AG20443 (cell line): ENCODE data around the gene DEFB124.
A peak's percentile ranks its signal among the peaks of the same experiment; 100 is the strongest.
"Not testable (repeated sequence)": the region's sequence is repeated elsewhere in the genome, so short reads cannot be mapped to it uniquely, and the experiment has no call there.

Experiments
- DNase-seq: peaks from one replicate; pipeline ENCODE4 v3.0.0; 2012; ENCODE audit warnings: low spot score, mixed read lengths

Gene DEFB124

DNA sequence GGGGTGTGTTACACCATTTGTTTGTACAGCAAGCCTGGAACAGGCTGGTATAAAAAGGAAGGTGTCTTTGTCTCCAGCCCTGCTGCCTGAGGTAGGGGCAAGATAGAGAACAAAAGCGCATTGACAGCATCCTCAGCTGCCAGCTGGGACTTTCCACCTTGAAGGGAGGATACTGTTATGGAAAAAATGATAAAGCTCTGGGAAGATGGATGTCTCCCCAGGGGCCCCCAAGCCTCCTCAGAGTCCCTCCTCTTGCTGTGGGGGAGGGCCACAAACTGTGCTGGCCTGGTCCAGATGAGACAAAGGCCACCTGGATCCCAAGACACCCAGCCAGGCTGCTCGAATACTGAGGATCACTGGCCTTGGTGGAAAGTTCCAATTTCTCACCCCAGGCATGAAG, 13.2 kb upstream of the DEFB124 start:
- no peak for DNase-seq

DNA sequence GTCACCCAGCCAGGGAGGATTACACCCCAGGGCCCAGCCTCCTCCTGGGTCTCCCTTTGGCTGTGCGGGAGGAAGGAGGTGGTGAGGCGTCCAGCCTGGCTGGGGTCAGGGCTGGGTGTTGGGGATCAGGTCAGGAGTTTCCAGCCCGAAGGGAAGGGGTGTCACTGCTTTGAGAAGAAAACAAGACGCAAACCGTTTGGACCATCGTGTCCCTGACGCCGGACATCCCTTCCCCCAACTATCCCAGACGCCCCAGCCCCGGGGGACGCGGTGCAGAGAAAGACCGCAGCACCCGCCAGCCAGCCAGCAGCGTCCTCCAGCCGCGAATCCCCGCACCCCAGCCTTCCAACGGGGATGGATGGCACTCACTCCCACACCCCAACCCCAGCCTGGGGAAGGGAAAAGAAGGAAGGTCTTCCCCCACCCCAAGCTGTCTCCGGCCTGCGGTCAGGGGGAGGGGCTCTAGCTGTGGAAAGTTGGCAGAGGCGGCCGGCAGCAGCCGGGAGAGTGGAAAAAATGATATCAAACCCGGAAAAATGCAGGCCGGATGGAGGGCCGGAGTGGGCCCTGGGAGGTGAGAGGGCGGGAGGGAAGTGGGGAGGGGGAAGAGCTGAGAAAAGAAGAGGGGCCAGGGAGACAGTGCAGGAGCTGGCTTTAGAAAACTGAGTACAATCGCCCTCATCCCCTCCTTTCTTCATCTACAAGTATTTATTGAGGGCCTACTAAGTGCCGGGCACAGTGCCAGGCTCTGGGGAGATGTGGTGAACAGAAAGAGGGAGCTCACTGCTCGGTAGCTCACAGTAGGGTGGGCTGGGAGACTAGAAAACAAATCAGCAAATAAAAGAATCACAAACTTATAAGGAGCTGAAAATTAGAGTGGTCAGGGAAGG, 10.8 kb upstream of the DEFB124 start:
- DNase-seq, result peak; percentile 82

DNA sequence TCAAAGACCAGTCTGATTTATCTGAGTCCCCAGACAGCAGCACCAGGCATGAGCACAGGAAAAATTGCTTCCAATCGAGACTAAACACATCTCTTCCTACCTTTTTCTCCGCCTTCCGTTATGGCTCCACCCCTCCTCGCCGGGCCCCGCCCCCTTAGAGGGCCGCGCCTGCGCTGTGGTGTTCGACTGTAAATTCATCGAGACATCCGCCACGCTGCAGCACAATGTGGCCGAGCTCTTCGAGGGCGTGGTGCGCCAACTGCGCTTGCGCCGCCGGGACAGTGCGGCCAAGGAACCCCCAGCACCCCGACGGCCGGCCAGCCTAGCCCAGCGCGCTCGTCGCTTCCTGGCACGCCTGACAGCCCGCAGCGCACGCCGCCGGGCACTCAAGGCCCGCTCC, 9.1 kb upstream of the DEFB124 start:
- DNase-seq, result peak; percentile 83

- no peak for DNase-seq
These were observed 1.8 kb upstream of the DEFB124 start for GRCh38 chr20:31476643-31477215.

GRCh38 chr20:31476294-31476585, 1.3 kb upstream of the DEFB124 start:
- DNase-seq, result no peak

- DNase-seq, result peak; percentile 29
These were observed 756 bp upstream of the DEFB124 start for GRCh38 chr20:31475472-31476293.

DNA sequence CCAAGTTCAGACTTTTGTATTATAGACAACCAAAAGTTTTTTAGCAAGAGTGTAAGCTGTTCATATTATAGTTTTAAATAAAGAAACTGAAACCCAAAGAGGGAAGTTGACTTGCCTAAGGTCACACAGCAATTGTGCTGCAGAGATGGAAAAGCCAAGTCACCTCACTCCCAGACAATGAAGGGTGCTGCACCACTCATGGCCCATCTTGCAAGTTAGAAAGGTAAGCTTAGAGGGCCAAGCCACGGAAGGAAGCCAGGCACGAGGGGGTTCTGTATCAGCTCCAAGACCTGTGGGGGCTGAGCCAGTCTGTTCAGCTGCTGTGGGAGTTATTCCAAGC, 860 bp downstream of the DEFB124 start:
- DNase-seq, result no peak

DNA sequence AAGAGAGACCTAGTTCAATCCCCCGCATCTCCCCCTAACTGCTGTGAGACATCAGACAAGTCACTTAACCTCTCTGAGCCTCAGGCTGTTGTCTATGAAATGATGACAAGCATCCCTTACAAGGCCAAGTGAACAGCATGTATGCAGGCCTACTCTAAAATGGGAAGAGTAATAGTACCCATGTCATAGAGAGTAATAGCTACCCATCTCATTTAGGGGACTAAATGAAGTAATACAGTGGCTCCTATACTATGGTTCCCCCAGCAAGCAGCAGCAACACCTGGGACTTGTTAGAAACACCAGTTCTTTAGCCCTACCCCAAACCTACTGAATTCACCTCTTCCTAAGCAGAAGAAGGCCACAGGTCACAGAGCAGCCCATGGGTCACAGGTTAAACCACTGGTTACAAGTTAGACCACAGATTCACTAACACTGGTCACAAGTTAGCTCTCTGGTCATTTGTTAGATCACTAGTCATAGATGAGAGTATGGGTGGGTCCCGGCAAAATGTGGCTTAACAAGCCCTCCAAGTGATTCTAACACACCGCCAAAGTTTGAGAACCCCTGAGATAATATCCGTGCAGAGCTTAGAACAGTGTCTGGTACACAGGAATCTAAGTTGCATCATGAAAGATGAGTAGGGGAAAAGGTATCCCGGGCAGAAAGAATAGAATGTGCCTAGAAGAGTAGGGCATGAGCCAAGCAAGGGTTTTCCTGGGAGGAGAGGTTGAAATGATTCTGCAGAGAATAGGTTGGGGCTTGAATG, 1.4 kb downstream of the DEFB124 start:
- no peak for DNase-seq

DNA sequence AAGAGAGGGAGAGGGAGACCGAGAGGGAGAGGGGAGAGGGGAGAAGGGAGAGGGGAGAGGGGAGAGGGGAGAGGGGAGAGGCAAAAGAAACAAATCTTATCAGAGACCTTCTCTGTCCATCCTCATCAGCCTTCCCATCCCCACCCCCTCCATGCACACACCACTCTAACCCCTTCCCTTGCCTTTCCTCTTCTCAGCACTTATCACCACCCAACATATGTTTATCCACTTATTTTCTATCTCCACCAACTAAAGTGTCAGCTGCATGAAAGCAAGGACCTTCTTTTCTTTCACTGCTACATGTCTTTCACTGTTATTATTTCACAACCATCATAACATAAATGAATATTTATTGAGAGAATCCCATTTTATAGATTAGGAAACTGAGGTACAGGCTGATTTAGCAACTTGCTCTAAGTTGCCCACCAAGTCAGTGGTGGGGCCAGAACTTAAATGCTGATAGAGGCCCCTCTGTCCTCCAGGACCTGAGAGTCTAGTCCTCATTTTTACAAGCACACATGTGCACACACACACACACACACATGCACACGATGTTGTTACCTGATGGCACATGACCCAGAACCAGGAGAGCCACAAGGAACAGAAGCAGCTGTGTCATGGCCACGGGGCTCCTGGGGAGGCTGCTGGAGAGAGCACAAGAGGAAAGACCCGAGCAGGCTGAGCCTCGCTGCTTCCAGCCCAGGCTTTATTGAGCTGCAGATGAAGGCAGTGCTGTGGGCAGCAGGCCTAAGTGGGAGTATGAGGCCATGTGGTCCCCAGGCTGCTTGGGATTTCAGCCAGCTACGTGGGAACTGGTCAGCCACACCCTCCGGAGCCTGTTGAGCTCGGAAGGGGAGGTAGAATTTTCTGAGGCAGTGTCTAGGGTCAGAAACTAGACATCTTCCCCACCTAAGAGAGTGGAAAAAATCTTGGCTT, 2.3 kb downstream of the DEFB124 start:
- peak; percentile 47 for DNase-seq

DNA sequence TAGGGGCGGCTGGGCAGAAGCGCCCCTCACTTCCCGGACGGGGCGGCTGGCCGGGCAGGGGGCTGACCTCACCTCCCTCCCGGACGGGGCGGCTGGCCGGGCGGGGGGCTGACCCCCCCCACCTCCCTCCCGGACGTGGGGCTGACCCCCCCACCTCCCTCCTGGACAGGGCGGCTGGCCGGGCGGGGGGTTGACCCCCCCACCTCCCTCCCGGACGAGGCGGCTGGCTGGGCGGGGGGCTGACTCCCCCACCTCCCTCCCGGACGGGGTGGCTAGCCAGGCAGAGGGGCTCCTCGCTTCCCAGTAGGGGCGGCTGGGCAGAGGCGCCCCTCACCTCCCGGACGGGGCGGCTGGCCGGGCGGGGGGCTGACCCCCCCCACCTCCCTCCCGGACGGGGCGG, 4.0 kb downstream of the DEFB124 start:
- not testable (repeated sequence) for DNase-seq

GRCh38 chr20:31454361-31454760, 20.6 kb downstream of the DEFB124 start:
- no peak for DNase-seq

- DNase-seq, result no peak
These were observed 22.4 kb downstream of the DEFB124 start for GRCh38 chr20:31452575-31452974.

DNA sequence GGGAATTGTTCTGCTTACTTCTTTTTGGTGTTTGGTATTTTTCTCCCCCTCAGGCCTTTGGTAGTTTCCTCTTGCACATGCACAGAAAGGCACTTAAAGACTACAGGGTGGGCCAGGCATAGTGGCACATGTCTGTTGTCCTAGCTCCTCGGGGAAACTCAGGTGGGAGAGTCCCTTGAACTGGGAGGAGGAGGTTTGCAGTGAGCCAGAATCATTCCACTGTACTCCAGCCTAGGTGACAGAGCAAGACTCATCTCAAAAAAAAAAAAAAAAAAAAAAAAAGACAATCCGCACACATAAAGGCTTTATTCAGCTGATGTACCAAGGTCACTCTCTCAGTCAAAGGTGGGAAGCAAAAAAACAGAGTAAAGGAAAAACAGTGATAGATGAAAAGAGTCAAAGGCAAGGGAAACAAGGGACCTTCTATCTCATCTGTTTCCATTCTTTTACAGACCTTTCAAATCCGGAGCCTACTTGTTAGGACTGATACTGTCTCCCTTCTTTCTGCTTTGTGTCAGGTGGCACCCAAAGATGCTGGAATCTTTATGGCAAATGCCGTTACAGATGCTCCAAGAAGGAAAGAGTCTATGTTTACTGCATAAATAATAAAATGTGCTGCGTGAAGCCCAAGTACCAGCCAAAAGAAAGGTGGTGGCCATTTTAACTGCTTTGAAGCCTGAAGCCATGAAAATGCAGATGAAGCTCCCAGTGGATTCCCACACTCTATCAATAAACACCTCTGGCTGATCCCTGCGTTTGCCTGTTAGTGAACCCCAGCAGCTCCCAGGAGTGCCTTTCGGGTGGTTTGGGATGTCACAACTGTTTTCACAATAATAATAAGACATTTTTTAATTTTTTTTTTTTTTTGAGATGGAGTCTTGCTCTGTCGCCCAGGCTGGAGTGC, 25.2 kb downstream of the DEFB124 start:
- no peak for DNase-seq

GRCh38 chr20:31446084-31446819, 28.7 kb downstream of the DEFB124 start:
- no peak for DNase-seq

DNA sequence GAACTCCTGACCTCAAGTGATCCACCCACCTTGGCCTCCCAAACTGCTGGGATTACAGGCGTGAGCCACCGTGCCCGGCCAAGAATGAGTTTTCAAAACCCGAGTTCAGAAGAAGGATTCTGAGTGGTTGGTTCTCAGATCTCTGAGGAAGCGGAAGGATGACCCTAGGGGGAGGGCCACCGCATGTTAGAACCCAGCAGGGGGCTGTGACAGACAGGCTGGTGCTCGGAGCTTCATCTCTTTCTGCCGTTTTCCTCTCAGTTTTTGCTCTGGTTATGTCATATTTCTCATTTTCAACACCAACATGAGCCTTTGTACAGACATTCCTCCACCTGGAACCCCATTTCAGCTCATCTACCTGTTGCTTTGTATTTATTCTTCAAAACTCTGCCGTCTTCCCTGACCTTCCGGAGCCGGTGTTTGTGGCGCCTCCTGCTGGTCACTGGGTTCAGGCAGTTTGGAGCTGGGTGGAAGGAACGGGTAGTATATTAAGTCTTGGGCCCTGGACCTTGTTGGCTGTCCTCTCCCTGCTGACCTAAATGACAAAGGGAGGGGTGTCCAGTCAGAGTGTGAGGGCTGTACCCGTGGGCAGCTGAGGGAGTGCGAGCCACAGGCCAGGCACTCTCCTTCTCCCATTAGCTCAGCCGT, 34.8 kb downstream of the DEFB124 start, which contains the start of gene DEFB123:
DEFB123 (plus strand) TSS at position 621 of the 648 bp plus-strand sequence. CDS start 67 bp downstream, outside the sequence.
- DNase-seq, result no peak

- no peak for DNase-seq
These were observed 44.3 kb downstream of the DEFB124 start for GRCh38 chr20:31430568-31431115.

GRCh38 chr20:31427576-31427975, 47.4 kb downstream of the DEFB124 start:
- not testable (repeated sequence) for DNase-seq

- not testable (repeated sequence) for DNase-seq
These were observed 47.9 kb downstream of the DEFB124 start for GRCh38 chr20:31426891-31427551.
